K562 (cell line): ENCODE measurements around the gene EPPIN. TPM values are rescaled to one million over a fixed set of nuclear protein-coding genes. Genes with fewer than 3 reads are reported as not detected.
A peak's percentile ranks its signal among the peaks of the same experiment; 100 is the strongest.

Source experiments
- CBX1 ChIP-seq: sonication (generic); IDR thresholded peaks from 2 replicates; pipeline ENCODE4 v1.6.1; 2016; ENCODE audit warnings: antibody characterized with exemption, low read depth, mild to moderate bottlenecking
- CREB3 ChIP-seq: fragments of 450-650 bp; conservative IDR thresholded peaks from 2 replicates; pipeline ENCODE4 v1.6.1; 2016; ENCODE audit warnings: missing genetic modification characterization, low read depth, mild to moderate bottlenecking, missing compliant biosample characterization, moderate library complexity
- DACH1 ChIP-seq: fragments of 450-650 bp; IDR thresholded peaks from 2 replicates; pipeline ENCODE4 v1.6.1; 2018; ENCODE audit not compliant: partially characterized antibody
- ETS1 ChIP-seq: conservative IDR thresholded peaks from 2 replicates; pipeline ENCODE4 v1.6.1; 2011; ENCODE audit warnings: low read depth, mild to moderate bottlenecking, low read length; ENCODE audit not compliant: control insufficient read depth
- FOXP1 ChIP-seq: sonication (generic); formaldehyde crosslinking; IDR thresholded peaks from 2 replicates; pipeline ENCODE4 v1.8.0; 2022; ENCODE audit warnings: mild to moderate bottlenecking, missing genetic modification reagents
- IFI16 ChIP-seq: fragments of 250-450 bp; sonication (Bioruptor Pico); IDR thresholded peaks from 2 replicates; pipeline ENCODE4 v2.1.2; 2022; ENCODE audit warnings: mild to moderate bottlenecking, inconsistent platforms
- KLF10 ChIP-seq: fragments of 250-450 bp; sonication (Bioruptor Pico); IDR thresholded peaks from 2 replicates; pipeline ENCODE4 v1.6.1; 2021; ENCODE audit warnings: matching md5 sums
- PCBP1 ChIP-seq: fragments of 200-400 bp; formaldehyde crosslinking; IDR thresholded peaks from 2 replicates; pipeline ENCODE4 v1.6.1; 2018; ENCODE audit warnings: mild to moderate bottlenecking, low read depth, low read length; ENCODE audit not compliant: poor library complexity, severe bottlenecking
- RFX1 ChIP-seq: fragments of 450-650 bp; IDR thresholded peaks from 2 replicates; pipeline ENCODE4 v1.6.1; 2016; ENCODE audit warnings: mild to moderate bottlenecking, moderate library complexity
- SETDB1 ChIP-seq: IDR thresholded peaks from one replicate; pipeline ENCODE4 v1.6.1; 2012; ENCODE audit warnings: low read length, control low read depth, inconsistent platforms
- ZBTB12 ChIP-seq: fragments of 250-450 bp; sonication (Bioruptor Pico); IDR thresholded peaks from 2 replicates; pipeline ENCODE4 v1.4.0; 2020
- ZNF407 ChIP-seq: fragments of 450-650 bp; IDR thresholded peaks from 2 replicates; pipeline ENCODE4 v1.6.1; 2016; ENCODE audit warnings: low read depth
- ZNF511 ChIP-seq: sonication (generic); formaldehyde crosslinking; IDR thresholded peaks from 2 replicates; pipeline ENCODE4 v1.8.0; 2022; ENCODE audit warnings: mild to moderate bottlenecking, missing genetic modification reagents
- ZNF583 ChIP-seq: fragments of 250-450 bp; sonication (Bioruptor Pico); IDR thresholded peaks from 2 replicates; pipeline ENCODE4 v1.4.0; 2020
- polyA plus RNA-seq, 8 experiments: library from polyadenylated mRNA; depleted of rRNA in 4 of 8; stranded (reverse) in 5 of 8; unstranded in 3 of 8; fragments of >200 nt; fragmentation: Nextera tagmentation in 2 of 8; fragmentation: Illumina TruSeq in 1 of 8; extraction: Ambion mirVana in 2 of 8; extraction: Trizol in 1 of 8; gene quantifications; 2 replicates each; pipeline versions ENCODE4 v1.2.1 to v1.2.3, GENCODE V29; 2011 to 2014; ENCODE audit warnings: inconsistent platforms in 1 of 8, missing spikeins in 1 of 8
- total RNA-seq, 7 experiments: library from RNA; depleted of rRNA in 6 of 7; stranded (reverse); fragments of >200 nt in 6 of 7; fragmentation: Illumina TruSeq in 2 of 7; extraction: Trizol in 2 of 7; gene quantifications; 2 replicates each; pipeline versions ENCODE4 v1.2.1 to v1.2.3, GENCODE V29; 2011 to 2021; ENCODE audit warnings: low replicate concordance in 1 of 7

EPPIN gene
- total and polyA plus RNA-seq, 9 of the 15 experiments (the other 6 are each of a cell fraction or from before 2014, with no cell fraction given) = not detected

DNA sequence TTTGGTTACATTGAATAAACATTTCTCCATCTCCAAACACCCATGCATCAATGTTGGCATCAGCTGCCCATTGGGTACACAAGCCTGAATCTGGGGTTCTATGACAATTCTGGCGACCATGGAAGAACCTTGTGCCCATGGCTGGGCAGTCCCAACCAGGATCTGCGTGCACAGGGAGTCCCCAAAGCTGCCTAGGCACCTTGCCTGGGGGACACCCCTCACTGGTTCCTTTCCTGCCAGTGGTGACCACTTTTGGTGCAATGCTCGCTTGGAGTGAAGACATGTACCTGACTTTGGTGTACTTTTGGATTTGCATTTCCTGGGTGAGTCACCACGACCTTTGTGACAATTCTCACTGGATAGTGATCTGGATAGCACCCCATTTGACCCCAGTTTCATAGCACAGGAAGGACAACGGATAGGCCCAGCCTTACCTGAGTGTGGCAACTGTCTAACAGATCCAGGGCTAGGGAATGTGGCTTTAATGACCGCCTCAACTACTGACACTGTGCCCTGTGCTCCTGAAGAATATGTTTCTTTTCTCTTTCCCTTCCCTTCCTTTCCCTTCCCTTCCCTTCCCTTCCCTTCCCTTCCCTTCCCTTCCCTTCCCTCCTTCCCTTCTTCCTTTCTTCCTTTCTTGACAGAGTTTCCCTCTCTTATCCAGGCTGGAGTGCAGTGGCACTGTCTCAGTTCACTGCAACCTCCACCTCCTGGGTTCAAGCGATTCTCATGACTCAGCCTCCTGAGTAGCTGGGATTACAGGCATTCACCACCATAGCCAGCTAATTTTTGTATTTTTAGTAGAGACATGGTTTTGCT is 38.9 kb downstream of the EPPIN start (continued):
- no peak for TF ChIP-seq CREB3 (tag)
- no peak for TF ChIP-seq ZBTB12 (CRISPR knock-in tag)
- TF ChIP-seq RFX1 = no peak
- TF ChIP-seq PCBP1 = no peak
- TF ChIP-seq FOXP1 (CRISPR knock-in tag) = no peak
- no peak for TF ChIP-seq KLF10 (CRISPR knock-in tag)
- no peak for TF ChIP-seq ZNF407
- no peak for TF ChIP-seq CBX1
- no peak for TF ChIP-seq ZNF511
- no peak for TF ChIP-seq DACH1
- 0 out of 2 replicates have a peak, but pooled peaks have one; percentile 36 for TF ChIP-seq ZNF583 (CRISPR knock-in tag)
- no peak for TF ChIP-seq SETDB1
- no peak for TF ChIP-seq ETS1
- TF ChIP-seq IFI16 (CRISPR knock-in tag) = no peak
